Stimulated activated naive CD8-positive, alpha-beta T cell treated with anti-CD3 and anti-CD28 coated beads, Interleukin-15, amount 100 ng/mL, for 72 hours (primary cell): Measurements from ENCODE around the gene FRAS1.
A peak's percentile ranks its signal among the peaks of the same experiment; 100 is the strongest.

Experiments
- ATAC-seq: fragments of 150-1000 bp; cut with Tn5 transposase; 2 replicates; pipeline ENCODE4 v1.10.0; 2021; ENCODE audit warnings: mild to moderate bottlenecking, moderate library complexity
- DNase-seq, 2 donors: peaks; one replicate each; pipeline ENCODE4 v3.0.0; 2021 to 2022
- H3K27ac Mint-ChIP-seq, 2 donors: one replicate each; pipeline ENCODE4 v1.8.0; 2022; ENCODE audit warnings: mild to moderate bottlenecking in 2 of 2, mixed read lengths in 2 of 2, moderate library complexity in 2 of 2
- H3K27me3 Mint-ChIP-seq: one replicate; pipeline ENCODE4 v1.8.0; 2022; ENCODE audit warnings: mixed read lengths
- H3K4me1 Mint-ChIP-seq: one replicate; pipeline ENCODE4 v1.8.0; 2022; ENCODE audit warnings: mild to moderate bottlenecking, mixed read lengths
- H3K4me3 Mint-ChIP-seq, 2 donors: one replicate each; pipeline ENCODE4 v1.8.0; 2022; ENCODE audit warnings: mild to moderate bottlenecking in 2 of 2, mixed read lengths in 2 of 2, moderate library complexity in 1 of 2
- H3K9me3 Mint-ChIP-seq, 2 donors: one replicate each; pipeline ENCODE4 v1.8.0; 2022; ENCODE audit warnings: mixed read lengths in 2 of 2

The FRAS1 gene

GRCh38 chr4:78129383-78130108, 72.4 kb downstream of the FRAS1 start:
- no peak for ATAC-seq
- H3K4me1 Mint-ChIP-seq: no peaks in the 10 kb centered on the region
- H3K27me3 Mint-ChIP-seq: peaks cover 31% of the 10 kb centered on the region
- peaks cover 7 to 8% of the 10 kb centered on the region in 2 donors for H3K9me3 Mint-ChIP-seq
- no peak overlapping the region for H3K27ac Mint-ChIP-seq
- no peak for DNase-seq
- no peak overlapping the region for H3K4me3 Mint-ChIP-seq

GRCh38 chr4:78131403-78131802, 74.3 kb downstream of the FRAS1 start:
- Mint-ChIP-seq H3K27ac (no peak overlapping the region), H3K4me1 (no peaks in the 10 kb centered on the region), H3K4me3 (no peak overlapping the region), H3K9me3 (peaks cover 7 to 8% of the 10 kb centered on the region in 2 donors), H3K27me3 (peaks cover 19% of the 10 kb centered on the region)
- DNase-seq (no peak), ATAC-seq (no peak)

DNA sequence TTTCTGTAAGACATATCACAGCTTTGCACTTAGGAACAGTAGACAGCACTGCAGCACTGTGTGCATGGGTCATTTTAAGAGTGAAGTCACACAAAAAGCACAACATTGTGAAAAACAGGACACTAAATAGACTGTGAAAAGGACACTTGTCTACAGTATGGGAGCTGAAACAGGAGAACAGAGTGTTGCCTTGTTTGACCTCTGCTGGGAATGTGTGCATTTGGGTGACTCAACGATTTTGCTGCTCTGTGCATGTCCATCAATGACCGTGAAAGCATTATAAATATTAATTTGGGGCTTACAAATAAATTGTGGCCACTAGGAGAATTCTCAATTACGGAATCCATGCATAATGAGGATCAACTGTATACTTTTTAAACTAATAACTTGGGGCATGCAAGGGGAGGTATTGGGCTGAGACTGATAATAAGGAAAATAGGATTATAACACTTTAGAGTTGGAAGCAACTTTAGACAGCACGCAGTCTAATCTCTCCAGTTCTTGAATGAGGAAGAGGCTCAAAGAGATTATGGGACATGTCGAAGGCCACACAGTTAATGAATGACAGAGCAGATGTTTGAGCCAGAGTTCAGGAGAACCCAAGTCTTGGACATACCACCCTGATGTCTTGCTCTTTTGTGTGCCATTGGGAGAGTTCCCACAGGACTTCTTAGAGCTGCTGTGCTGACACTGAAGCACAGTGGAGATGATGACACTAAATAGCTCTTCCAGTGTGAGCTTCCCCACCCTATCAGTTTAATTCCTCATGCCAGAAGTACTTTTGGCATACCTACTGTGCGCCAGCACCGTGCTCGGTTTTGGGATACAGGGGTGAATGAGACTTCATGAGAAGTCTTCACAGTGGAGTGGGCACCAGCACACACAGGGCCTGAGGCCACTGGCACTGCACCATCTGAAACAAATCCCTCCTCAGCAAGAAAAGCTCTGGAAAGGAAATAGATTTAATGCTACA, 79.3 kb downstream of the FRAS1 start:
- DNase-seq (no peak), ATAC-seq (no peak)
- H3K27ac Mint-ChIP-seq: no peak overlapping the region
- no peaks in the 10 kb centered on the region for H3K4me1 Mint-ChIP-seq
- H3K27me3 Mint-ChIP-seq: peaks cover 19% of the 10 kb centered on the region
- no peak overlapping the region for H3K4me3 Mint-ChIP-seq
- H3K9me3 Mint-ChIP-seq: peaks cover 0 to 3% of the 10 kb centered on the region in 2 donors

- DNase-seq (no peak), ATAC-seq (no peak)
- no peaks in the 10 kb centered on the region for H3K4me1 Mint-ChIP-seq
- peaks cover 0 to 8% of the 10 kb centered on the region in 2 donors for H3K9me3 Mint-ChIP-seq
- no peak overlapping the region for H3K4me3 Mint-ChIP-seq
- H3K27me3 Mint-ChIP-seq: peaks cover 13% of the 10 kb centered on the region
- H3K27ac Mint-ChIP-seq: no peak overlapping the region
Observed at GRCh38 chr4:78137532-78137931, 80.4 kb downstream of the FRAS1 start.

DNA sequence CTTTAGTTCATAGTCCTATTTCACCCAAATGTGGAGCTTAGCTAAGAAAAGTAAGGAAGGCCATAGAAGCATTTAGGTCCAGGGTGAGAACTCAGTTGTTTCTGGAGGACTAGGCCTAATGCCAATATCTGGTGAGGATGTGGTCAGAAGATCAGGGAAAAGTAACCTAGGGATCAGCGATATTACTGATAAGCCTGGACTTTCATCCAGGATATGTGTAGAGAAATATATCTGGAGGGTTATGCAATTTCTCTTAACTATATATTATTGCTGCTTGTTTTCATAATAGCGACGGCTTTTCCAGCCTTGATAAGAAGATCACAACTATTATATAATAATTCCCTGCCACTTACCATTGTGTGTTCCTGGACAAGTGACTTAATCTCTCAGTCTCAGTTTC, 81.1 kb downstream of the FRAS1 start:
- no peak for ATAC-seq
- H3K4me1 Mint-ChIP-seq: no peaks in the 10 kb centered on the region
- no peak for DNase-seq
- no peak overlapping the region for H3K4me3 Mint-ChIP-seq
- H3K27ac Mint-ChIP-seq: peak overlapping the region in 1 of 2 donors; percentile 20
- peaks cover 7% of the 10 kb centered on the region for H3K27me3 Mint-ChIP-seq
- peaks cover 0 to 8% of the 10 kb centered on the region in 2 donors for H3K9me3 Mint-ChIP-seq

GRCh38 chr4:78143634-78144033, 86.5 kb downstream of the FRAS1 start:
- no peak for DNase-seq
- no peak overlapping the region for H3K4me3 Mint-ChIP-seq
- H3K27me3 Mint-ChIP-seq: peaks cover 9% of the 10 kb centered on the region
- peaks cover 0 to 8% of the 10 kb centered on the region in 2 donors for H3K9me3 Mint-ChIP-seq
- ATAC-seq: no peak
- no peaks in the 10 kb centered on the region for H3K4me1 Mint-ChIP-seq
- no peak overlapping the region for H3K27ac Mint-ChIP-seq

- no peak overlapping the region for H3K4me3 Mint-ChIP-seq
- DNase-seq (no peak), ATAC-seq (no peak)
- H3K27me3 Mint-ChIP-seq: peaks cover 9% of the 10 kb centered on the region
- no peaks in the 10 kb centered on the region for H3K4me1 Mint-ChIP-seq
- H3K27ac Mint-ChIP-seq: no peak overlapping the region
- H3K9me3 Mint-ChIP-seq: peaks cover 0 to 8% of the 10 kb centered on the region in 2 donors
Observed at GRCh38 chr4:78145008-78145407, 87.9 kb downstream of the FRAS1 start.

DNA sequence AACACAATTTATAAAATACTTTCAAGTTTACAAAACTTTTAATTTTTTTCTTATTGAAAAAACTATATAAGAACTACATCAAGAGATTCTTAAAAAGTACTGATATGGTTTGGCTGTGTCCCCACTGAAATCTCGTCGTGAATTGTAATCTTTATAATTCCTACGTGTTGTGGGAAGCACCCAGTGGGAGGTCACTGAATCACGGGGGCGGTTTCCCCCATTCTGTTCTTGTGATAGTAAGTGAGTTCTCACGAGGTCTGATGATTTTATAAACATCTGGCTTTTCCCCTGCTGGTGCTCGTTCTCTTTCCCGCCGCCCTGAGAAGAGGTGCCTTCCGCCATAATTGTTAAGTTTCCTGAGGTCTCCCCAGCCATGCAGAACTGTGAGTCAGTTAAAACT, 88.5 kb downstream of the FRAS1 start:
- Mint-ChIP-seq H3K4me1 (no peaks in the 10 kb centered on the region), H3K9me3 (peaks cover 0 to 8% of the 10 kb centered on the region in 2 donors), H3K27ac (no peak overlapping the region), H3K27me3 (peaks cover 9% of the 10 kb centered on the region), H3K4me3 (no peak overlapping the region)
- DNase-seq (no peak), ATAC-seq (no peak)

- no peak overlapping the region for H3K4me3 Mint-ChIP-seq
- no peak overlapping the region for H3K27ac Mint-ChIP-seq
- no peaks in the 10 kb centered on the region for H3K4me1 Mint-ChIP-seq
- no peaks in the 10 kb centered on the region for H3K9me3 Mint-ChIP-seq
- DNase-seq (no peak), ATAC-seq (no peak)
- H3K27me3 Mint-ChIP-seq: peaks cover 19% of the 10 kb centered on the region
Observed at GRCh38 chr4:78149751-78150542, 92.8 kb downstream of the FRAS1 start.

DNA sequence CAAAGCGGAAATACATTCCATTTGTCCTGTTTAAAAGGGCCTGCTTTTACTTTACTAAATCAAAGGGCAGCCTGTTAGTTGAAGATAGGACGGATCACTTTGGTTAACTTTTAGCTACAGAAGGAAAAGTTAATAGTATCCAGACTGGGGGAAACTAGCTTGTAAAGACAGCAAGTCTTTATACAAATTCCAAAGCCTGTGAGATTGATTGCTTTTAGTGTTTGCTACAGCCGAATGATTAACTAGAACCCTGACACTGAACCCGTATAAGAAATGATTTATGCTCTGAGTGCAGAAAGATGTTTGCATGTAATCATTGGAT, 93.4 kb downstream of the FRAS1 start:
- Mint-ChIP-seq H3K4me3 (no peak overlapping the region), H3K27me3 (peaks cover 19% of the 10 kb centered on the region), H3K27ac (no peak overlapping the region), H3K9me3 (no peaks in the 10 kb centered on the region), H3K4me1 (no peaks in the 10 kb centered on the region)
- ATAC-seq: no peak
- DNase-seq: no peak

- H3K27ac Mint-ChIP-seq: no peak overlapping the region
- H3K27me3 Mint-ChIP-seq: peaks cover 21% of the 10 kb centered on the region
- no peak for DNase-seq
- H3K9me3 Mint-ChIP-seq: no peaks in the 10 kb centered on the region
- ATAC-seq: no peak
- no peak overlapping the region for H3K4me3 Mint-ChIP-seq
- H3K4me1 Mint-ChIP-seq: no peaks in the 10 kb centered on the region
Observed at GRCh38 chr4:78152795-78153194, 95.7 kb downstream of the FRAS1 start.

- no peak for ATAC-seq
- H3K9me3 Mint-ChIP-seq: no peaks in the 10 kb centered on the region
- H3K27ac Mint-ChIP-seq: no peak overlapping the region
- H3K27me3 Mint-ChIP-seq: peaks cover 28% of the 10 kb centered on the region
- no peak overlapping the region for H3K4me3 Mint-ChIP-seq
- no peak for DNase-seq
- H3K4me1 Mint-ChIP-seq: no peaks in the 10 kb centered on the region
Observed at GRCh38 chr4:78154972-78155590, 98.0 kb downstream of the FRAS1 start.

GRCh38 chr4:78155616-78156105, 98.5 kb downstream of the FRAS1 start:
- no peaks in the 10 kb centered on the region for H3K4me1 Mint-ChIP-seq
- ATAC-seq (no peak), DNase-seq (no peak)
- peaks cover 28% of the 10 kb centered on the region for H3K27me3 Mint-ChIP-seq
- H3K9me3 Mint-ChIP-seq: no peaks in the 10 kb centered on the region
- no peak overlapping the region for H3K4me3 Mint-ChIP-seq
- H3K27ac Mint-ChIP-seq: no peak overlapping the region

DNA sequence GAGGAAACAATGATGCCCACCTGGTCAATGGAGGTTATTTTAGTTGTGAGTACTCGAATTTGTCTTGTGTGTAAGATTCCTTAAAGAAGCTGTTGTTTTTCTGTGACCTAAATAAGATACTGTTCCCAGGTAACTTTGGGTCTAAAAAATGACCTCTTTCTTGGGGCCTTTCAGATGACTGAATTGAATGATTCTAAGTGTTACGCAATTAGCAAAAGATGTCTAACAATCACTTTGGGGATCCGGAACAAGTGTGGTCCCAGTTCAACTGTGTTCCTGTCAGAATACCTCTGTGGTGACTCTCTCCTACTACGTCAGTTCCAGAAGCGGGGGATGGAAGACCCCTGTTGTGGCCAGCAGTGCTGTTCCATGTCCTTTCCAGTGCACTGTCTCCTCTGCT, 99.4 kb downstream of the FRAS1 start:
- Mint-ChIP-seq H3K27me3 (peaks cover 28% of the 10 kb centered on the region), H3K4me3 (no peak overlapping the region), H3K27ac (no peak overlapping the region), H3K4me1 (no peaks in the 10 kb centered on the region), H3K9me3 (no peaks in the 10 kb centered on the region)
- no peak for DNase-seq
- ATAC-seq: no peak

GRCh38 chr4:78162342-78162741, 105.2 kb downstream of the FRAS1 start:
- H3K4me1 Mint-ChIP-seq: peaks cover 6% of the 10 kb centered on the region
- H3K4me3 Mint-ChIP-seq: no peak overlapping the region
- ATAC-seq: no peak
- DNase-seq: no peak
- no peak overlapping the region for H3K27ac Mint-ChIP-seq
- H3K27me3 Mint-ChIP-seq: peaks cover 14% of the 10 kb centered on the region
- H3K9me3 Mint-ChIP-seq: no peaks in the 10 kb centered on the region
